Mucosa of descending colon (tissue), 3 donors: ENCODE measurements around the gene TMEM254. TPM values are rescaled to one million over a fixed set of nuclear protein-coding genes. Genes with fewer than 3 reads are reported as not detected.

Source experiments
- ATAC-seq: fragments of 200-7000 bp; cut with Tn5 transposase; one replicate; pipeline ENCODE4 v1.9.1; 2020; ENCODE audit warnings: mild to moderate bottlenecking, moderate library complexity
- DNase-seq, 3 donors: peaks; one replicate each; pipeline ENCODE4 v3.0.0-alpha.2; 2020
- H3K36me3 ChIP-seq: fragments of 200-600 bp; one replicate; pipeline ENCODE4 v1.8.0; 2021; ENCODE audit warnings: low read depth, mild to moderate bottlenecking
- H3K4me1 ChIP-seq: fragments of 200-600 bp; one replicate; pipeline ENCODE4 v1.8.0; 2021; ENCODE audit warnings: low read depth, mild to moderate bottlenecking
- H3K4me3 ChIP-seq: fragments of 200-600 bp; one replicate; pipeline ENCODE4 v1.8.0; 2021; ENCODE audit warnings: mild to moderate bottlenecking
- H3K9me3 ChIP-seq: fragments of 200-600 bp; one replicate; pipeline ENCODE4 v1.8.0; 2021; ENCODE audit warnings: mild to moderate bottlenecking
- CTCF ChIP-seq: fragments of 200-600 bp; IDR thresholded peaks from one replicate; pipeline ENCODE4 v1.8.0; 2022; ENCODE audit warnings: antibody characterized with exemption, mild to moderate bottlenecking
- intact Hi-C, 2 donors: fragments of 100-400 bp; cut with DNase I in 1 of 2; cut with micrococcal nuclease in 1 of 2; formaldehyde crosslinking; loops; one replicate each; pipeline versions ENCODE4 v1.11.0 to v1.11.1; 2022; cut with DNase I, micrococcal nuclease
- total RNA-seq, 3 donors: library from RNA; stranded (reverse); fragmentation: NEBNext Ultra II Directional in 2 of 3; extraction: Animal tissue kit (Norgen Biotek cat#: 25700) in 2 of 3; gene quantifications; one replicate each; pipeline versions ENCODE4 v1.2.1 to v1.2.4, GENCODE V29; 2021 to 2023
- donor health status: DM: no; HTN: no; CAD: no; lungs with moderate emphysema.
- donor health status: DM: no; HTN: no; CAD: no.
- donor health status: DM: no; HTN: yes; CAD: no.

TMEM254 gene
- total RNA-seq, 3 donors from 2014 or later, result 17.2 to 34.5 (median 26.9) TPM

GRCh38 chr10:80122110-80122710 is 43.7 kb downstream of the TMEM254 start:
- ATAC-seq (no peak), DNase-seq (no peak)

GRCh38 chr10:80122746-80123145 is 44.3 kb downstream of the TMEM254 start:
- H3K36me3 ChIP-seq, result no peaks in the 10 kb centered on the region
- H3K9me3 ChIP-seq, result no peaks in the 10 kb centered on the region
- no peak overlapping the region for H3K4me3 ChIP-seq
- H3K4me1 ChIP-seq, result no peaks in the 10 kb centered on the region
- DNase-seq (no peak), ATAC-seq (no peak)
- intact Hi-C loops, result no loop called here
- no peak for TF ChIP-seq CTCF

More at GRCh38 chr10:80122110-80122710, 43.7 kb downstream of the TMEM254 start:
- TF ChIP-seq CTCF, result no peak
- Histone ChIP-seq H3K36me3 (no peaks in the 10 kb centered on the region), H3K4me3 (no peak overlapping the region), H3K4me1 (no peaks in the 10 kb centered on the region), H3K9me3 (no peaks in the 10 kb centered on the region)
- intact Hi-C loops, result no loop called here

- intact Hi-C loops, result no loop called here
- no peak for ATAC-seq
- Histone ChIP-seq H3K36me3 (no peaks in the 10 kb centered on the region), H3K4me3 (no peak overlapping the region), H3K9me3 (no peaks in the 10 kb centered on the region), H3K4me1 (no peaks in the 10 kb centered on the region)
- no peak for DNase-seq
- TF ChIP-seq CTCF, result no peak
Measured at GRCh38 chr10:80126876-80127275, 48.4 kb downstream of the TMEM254 start.

- ATAC-seq, result no peak
- no peaks in the 10 kb centered on the region for H3K4me1 ChIP-seq
- intact Hi-C loops, result no loop called here
Measured at GRCh38 chr10:80131499-80131901, 53.0 kb downstream of the TMEM254 start.

GRCh38 chr10:80132299-80133139 is 54.1 kb downstream of the TMEM254 start, which contains the start of gene PLAC9:
TSS of gene PLAC9 (plus strand) at chr10:80132730. CDS start at chr10:80132763, 33 bp downstream.
- Histone ChIP-seq H3K9me3 (no peaks in the 10 kb centered on the region), H3K4me3 (no peak within 1 kb of the TSS), H3K4me1 (no peaks in the 10 kb centered on the region), H3K36me3 (no peaks in the 10 kb centered on the region)
- ATAC-seq (peak; percentile 58), DNase-seq (no peak)
- TF ChIP-seq CTCF, result no peak
- intact Hi-C loops, result no loop called here

More at GRCh38 chr10:80131499-80131901, 53.0 kb downstream of the TMEM254 start:
- Histone ChIP-seq H3K9me3 (no peaks in the 10 kb centered on the region), H3K36me3 (no peaks in the 10 kb centered on the region), H3K4me3 (no peak overlapping the region)
- TF ChIP-seq CTCF, result no peak
- no peak for DNase-seq
